WTC11 (cell line): ENCODE data around the gene SIRT3. TPM values are rescaled to one million over a fixed set of nuclear protein-coding genes. Genes with fewer than 3 reads are reported as not detected.

Source experiments
- ATAC-seq: fragments of 200-7000 bp; cut with Tn5 transposase; 2 replicates; pipeline ENCODE4 v1.10.0; 2021; ENCODE audit warnings: mild to moderate bottlenecking, moderate library complexity
- CTCF ChIA-PET: fragments of 300-600 bp; sonication (Branson Sonifier 250); formaldehyde crosslinking; loops from one replicate; lab custom pipeline; 2021; ENCODE audit warnings: antibody characterized with exemption; lab: Charles Lee
- POLR2A ChIA-PET: fragments of 350-600 bp; sonication (Branson Sonifier 250); formaldehyde crosslinking; loops from one replicate; lab custom pipeline; 2021; ENCODE audit warnings: antibody characterized with exemption; lab: Charles Lee
- DNase-seq: peaks from one replicate; pipeline ENCODE4 v3.0.0; 2021; ENCODE audit warnings: low spot score
- H3K27ac Mint-ChIP-seq: 2 replicates; pipeline ENCODE4 v1.8.0; 2021; ENCODE audit warnings: mixed read lengths
- H3K27me3 Mint-ChIP-seq: 2 replicates; pipeline ENCODE4 v1.8.0; 2021; ENCODE audit warnings: low read depth, mild to moderate bottlenecking, moderate library complexity, mixed read lengths
- H3K36me3 Mint-ChIP-seq: 2 replicates; pipeline ENCODE4 v1.8.0; 2021; ENCODE audit warnings: mixed read lengths
- H3K4me1 Mint-ChIP-seq: 2 replicates; pipeline ENCODE4 v1.8.0; 2022; ENCODE audit warnings: mixed read lengths
- H3K4me3 Mint-ChIP-seq: 2 replicates; pipeline ENCODE4 v1.8.0; 2021; ENCODE audit warnings: mild to moderate bottlenecking, moderate library complexity, mixed read lengths
- H3K9me3 Mint-ChIP-seq: 2 replicates; pipeline ENCODE4 v1.8.0; 2021; ENCODE audit warnings: mixed read lengths
- ATF6 ChIP-seq: sonication (generic); formaldehyde crosslinking; IDR thresholded peaks from 2 replicates; pipeline ENCODE4 v1.8.1; 2023; ENCODE audit warnings: mild to moderate bottlenecking, missing genetic modification reagents
- CDX4 ChIP-seq: fragments of 250-450 bp; sonication (Bioruptor Pico); IDR thresholded peaks from 2 replicates; pipeline ENCODE4 v1.9.0; 2021; ENCODE audit warnings: moderate library complexity, mild to moderate bottlenecking, inconsistent platforms, borderline replicate concordance
- CREB1 ChIP-seq: sonication (generic); formaldehyde crosslinking; IDR thresholded peaks from 2 replicates; pipeline ENCODE4 v1.8.0; 2023; ENCODE audit warnings: mild to moderate bottlenecking, missing genetic modification reagents
- E2F1 ChIP-seq: sonication (generic); formaldehyde crosslinking; IDR thresholded peaks from 2 replicates; pipeline ENCODE4 v1.8.0; 2022; ENCODE audit warnings: mild to moderate bottlenecking, missing genetic modification reagents
- E2F4 ChIP-seq: sonication (generic); formaldehyde crosslinking; IDR thresholded peaks from 2 replicates; pipeline ENCODE4 v1.8.1; 2022; ENCODE audit warnings: low read depth, mild to moderate bottlenecking, moderate library complexity, missing genetic modification reagents, borderline replicate concordance
- ELF4 ChIP-seq: sonication (generic); formaldehyde crosslinking; IDR thresholded peaks from 2 replicates; pipeline ENCODE4 v1.8.1; 2022; ENCODE audit warnings: low read depth, mild to moderate bottlenecking, moderate library complexity, missing genetic modification reagents
- ERG ChIP-seq: fragments of 250-450 bp; sonication (Bioruptor Pico); IDR thresholded peaks from 2 replicates; pipeline ENCODE4 v1.8.0; 2021; ENCODE audit warnings: mild to moderate bottlenecking
- FOXJ3 ChIP-seq: sonication (generic); formaldehyde crosslinking; IDR thresholded peaks from 2 replicates; pipeline ENCODE4 v1.9.0; 2021; ENCODE audit warnings: missing genetic modification reagents, mild to moderate bottlenecking, borderline replicate concordance
- FOXP1 ChIP-seq: sonication (generic); formaldehyde crosslinking; IDR thresholded peaks from 2 replicates; pipeline ENCODE4 v1.8.0; 2022; ENCODE audit warnings: missing genetic modification reagents, mild to moderate bottlenecking, moderate library complexity, borderline replicate concordance
- FOXP4 ChIP-seq: sonication (generic); formaldehyde crosslinking; IDR thresholded peaks from 2 replicates; pipeline ENCODE4 v1.8.0; 2022; ENCODE audit warnings: mild to moderate bottlenecking, missing genetic modification reagents
- GRHL2 ChIP-seq: fragments of 250-450 bp; sonication (Bioruptor Pico); IDR thresholded peaks from 2 replicates; pipeline ENCODE4 v1.8.0; 2022; ENCODE audit warnings: mild to moderate bottlenecking, moderate library complexity; ENCODE audit not compliant: insufficient replicate concordance, severe bottlenecking
- HMGXB4 ChIP-seq: sonication (generic); formaldehyde crosslinking; IDR thresholded peaks from 2 replicates; pipeline ENCODE4 v1.8.1; 2023; ENCODE audit warnings: mild to moderate bottlenecking, moderate library complexity, missing genetic modification reagents
- MXD4 ChIP-seq: fragments of 250-450 bp; sonication (Bioruptor Pico); IDR thresholded peaks from 2 replicates; pipeline ENCODE4 v1.8.0; 2021; ENCODE audit warnings: mild to moderate bottlenecking, moderate library complexity, borderline replicate concordance
- NFYB ChIP-seq: sonication (generic); formaldehyde crosslinking; conservative IDR thresholded peaks from 2 replicates; pipeline ENCODE4 v1.8.0; 2022; ENCODE audit warnings: low read depth, missing genetic modification reagents
- TEAD4 ChIP-seq: sonication (generic); formaldehyde crosslinking; IDR thresholded peaks from 2 replicates; pipeline ENCODE4 v1.8.0; 2022; ENCODE audit warnings: mild to moderate bottlenecking, missing genetic modification reagents
- USF1 ChIP-seq: sonication (generic); formaldehyde crosslinking; IDR thresholded peaks from 2 replicates; pipeline ENCODE4 v1.8.0; 2022; ENCODE audit warnings: mild to moderate bottlenecking, missing genetic modification reagents
- ZNF121 ChIP-seq: sonication (generic); formaldehyde crosslinking; IDR thresholded peaks from 2 replicates; pipeline ENCODE4 v1.8.0; 2023; ENCODE audit warnings: missing genetic modification reagents
- ZNF138 ChIP-seq: sonication (generic); formaldehyde crosslinking; conservative IDR thresholded peaks from 2 replicates; pipeline ENCODE4 v1.8.1; 2022; ENCODE audit warnings: mild to moderate bottlenecking, moderate library complexity, missing genetic modification reagents
- ZNF532 ChIP-seq: fragments of 250-450 bp; sonication (Bioruptor Pico); IDR thresholded peaks from 2 replicates; pipeline ENCODE4 v1.9.0; 2021; ENCODE audit warnings: mild to moderate bottlenecking, borderline replicate concordance
- total RNA-seq: library from RNA; stranded (reverse); gene quantifications from 3 replicates; pipeline ENCODE4 v1.2.3, GENCODE V29; 2021

The SIRT3 gene
- total RNA-seq, 1 experiment from 2014 or later = 21.0 TPM

GRCh38 chr11:206002-206384 is 30.1 kb downstream of the SIRT3 start:
- ChIA-PET CTCF (no interaction called here), POLR2A (no interaction called here)
- Mint-ChIP-seq H3K9me3 (no peaks in the 10 kb centered on the region), H3K4me3 (peak overlapping the region; percentile 97), H3K36me3 (peaks cover 21% of the 10 kb centered on the region), H3K4me1 (peaks cover 8% of the 10 kb centered on the region; the same call in 1 of the 2 replicates), H3K27me3 (no peaks in the 10 kb centered on the region)
- ATAC-seq = no peak
- DNase-seq = no peak
- TF ChIP-seq GRHL2 (no peak), E2F4 (no peak), MXD4 (CRISPR knock-in tag) (no peak), ZNF121 (CRISPR knock-in tag) (no peak), USF1 (CRISPR knock-in tag) (no peak), HMGXB4 (CRISPR knock-in tag) (no peak), ZNF532 (CRISPR knock-in tag) (no peak), ZNF138 (CRISPR knock-in tag) (no peak), CDX4 (no peak), TEAD4 (CRISPR knock-in tag) (no peak), NFYB (CRISPR knock-in tag) (no peak), ATF6 (CRISPR knock-in tag) (no peak), FOXP4 (no peak), ERG (CRISPR knock-in tag) (no peak), FOXJ3 (CRISPR knock-in tag) (no peak), E2F1 (CRISPR knock-in tag) (no peak), CREB1 (no peak), ELF4 (CRISPR knock-in tag) (no peak), FOXP1 (CRISPR knock-in tag) (no peak)
- TF ChIP-seq, all 79 proteins: peak for 0
- no peak overlapping the region for H3K27ac Mint-ChIP-seq
